A673 (cell line): ENCODE results near the gene ALOX15.
"Not testable (repeated sequence)": the region's sequence is repeated elsewhere in the genome, so short reads cannot be mapped to it uniquely, and the experiment has no call there.

Source experiments
- EZH2 ChIP-seq: fragments of 200-600 bp; sonication (generic); IDR thresholded peaks from 2 replicates; pipeline ENCODE4 v1.6.1; 2017; ENCODE audit warnings: borderline replicate concordance, low read depth, mild to moderate bottlenecking, mixed read lengths, antibody characterized with exemption, low read length; ENCODE audit not compliant: poor library complexity, severe bottlenecking
- TF ChIP-seq, protein P1 (sequence below): fragments of 300-800, 200-600 bp; sonication (generic); conservative IDR thresholded peaks from 2 replicates; pipeline ENCODE4 v1.5.1; 2017; ENCODE audit warnings: low read depth, mild to moderate bottlenecking, antibody characterized with exemption, low read length, moderate library complexity, mixed read lengths

DNA sequence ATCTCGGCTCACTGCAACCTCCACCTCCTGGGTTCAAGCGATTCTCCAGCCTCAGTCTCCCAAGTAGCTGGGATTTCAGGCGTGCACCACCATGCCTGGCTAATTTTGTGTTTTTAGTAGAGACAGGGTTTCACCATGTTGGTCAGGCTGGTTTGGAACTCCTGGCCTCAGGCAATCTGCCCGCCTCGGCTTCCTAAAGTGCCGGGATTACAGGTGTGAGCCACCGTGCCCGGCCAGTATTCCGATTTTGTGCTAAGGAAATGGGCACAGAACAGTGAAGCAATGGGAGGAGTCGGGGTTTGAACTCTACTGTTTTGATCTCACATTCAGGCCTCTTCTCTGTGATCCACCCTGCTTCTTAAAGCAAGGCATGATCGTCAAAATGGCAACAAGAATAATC lies 36.7 kb downstream of the ALOX15 start:
- TF ChIP-seq EZH2 = not testable (repeated sequence)
- TF ChIP-seq, protein P1, sequence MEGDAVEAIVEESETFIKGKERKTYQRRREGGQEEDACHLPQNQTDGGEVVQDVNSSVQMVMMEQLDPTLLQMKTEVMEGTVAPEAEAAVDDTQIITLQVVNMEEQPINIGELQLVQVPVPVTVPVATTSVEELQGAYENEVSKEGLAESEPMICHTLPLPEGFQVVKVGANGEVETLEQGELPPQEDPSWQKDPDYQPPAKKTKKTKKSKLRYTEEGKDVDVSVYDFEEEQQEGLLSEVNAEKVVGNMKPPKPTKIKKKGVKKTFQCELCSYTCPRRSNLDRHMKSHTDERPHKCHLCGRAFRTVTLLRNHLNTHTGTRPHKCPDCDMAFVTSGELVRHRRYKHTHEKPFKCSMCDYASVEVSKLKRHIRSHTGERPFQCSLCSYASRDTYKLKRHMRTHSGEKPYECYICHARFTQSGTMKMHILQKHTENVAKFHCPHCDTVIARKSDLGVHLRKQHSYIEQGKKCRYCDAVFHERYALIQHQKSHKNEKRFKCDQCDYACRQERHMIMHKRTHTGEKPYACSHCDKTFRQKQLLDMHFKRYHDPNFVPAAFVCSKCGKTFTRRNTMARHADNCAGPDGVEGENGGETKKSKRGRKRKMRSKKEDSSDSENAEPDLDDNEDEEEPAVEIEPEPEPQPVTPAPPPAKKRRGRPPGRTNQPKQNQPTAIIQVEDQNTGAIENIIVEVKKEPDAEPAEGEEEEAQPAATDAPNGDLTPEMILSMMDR = not testable (repeated sequence)
